Mucosa of descending colon (tissue), 3 donors: ENCODE data around the gene SOX8. TPM values are rescaled to one million over a fixed set of nuclear protein-coding genes. Genes with fewer than 3 reads are reported as not detected.
"Not testable (repeated sequence)": the region's sequence is repeated elsewhere in the genome, so short reads cannot be mapped to it uniquely, and the experiment has no call there.

ENCODE experiments used
- ATAC-seq: fragments of 200-7000 bp; cut with Tn5 transposase; one replicate; pipeline ENCODE4 v1.9.1; 2020; ENCODE audit warnings: mild to moderate bottlenecking, moderate library complexity
- DNase-seq, 3 donors: peaks; one replicate each; pipeline ENCODE4 v3.0.0-alpha.2; 2020
- H3K36me3 ChIP-seq: fragments of 200-600 bp; one replicate; pipeline ENCODE4 v1.8.0; 2021; ENCODE audit warnings: low read depth, mild to moderate bottlenecking
- H3K4me1 ChIP-seq: fragments of 200-600 bp; one replicate; pipeline ENCODE4 v1.8.0; 2021; ENCODE audit warnings: low read depth, mild to moderate bottlenecking
- H3K4me3 ChIP-seq: fragments of 200-600 bp; one replicate; pipeline ENCODE4 v1.8.0; 2021; ENCODE audit warnings: mild to moderate bottlenecking
- H3K9me3 ChIP-seq: fragments of 200-600 bp; one replicate; pipeline ENCODE4 v1.8.0; 2021; ENCODE audit warnings: mild to moderate bottlenecking
- CTCF ChIP-seq: fragments of 200-600 bp; IDR thresholded peaks from one replicate; pipeline ENCODE4 v1.8.0; 2022; ENCODE audit warnings: antibody characterized with exemption, mild to moderate bottlenecking
- intact Hi-C, 2 donors: fragments of 100-400 bp; cut with DNase I in 1 of 2; cut with micrococcal nuclease in 1 of 2; formaldehyde crosslinking; loops; one replicate each; pipeline versions ENCODE4 v1.11.0 to v1.11.1; 2022; cut with DNase I, micrococcal nuclease
- total RNA-seq, 3 donors: library from RNA; stranded (reverse); fragmentation: NEBNext Ultra II Directional in 2 of 3; extraction: Animal tissue kit (Norgen Biotek cat#: 25700) in 2 of 3; gene quantifications; one replicate each; pipeline versions ENCODE4 v1.2.1 to v1.2.4, GENCODE V29; 2021 to 2023
- donor health status: DM: no; HTN: no; CAD: no; lungs with moderate emphysema.
- donor health status: DM: no; HTN: no; CAD: no.
- donor health status: DM: no; HTN: yes; CAD: no.

The SOX8 gene
- total RNA-seq, 3 donors from 2014 or later, result 0.67 to 3.1 (median 0.75) TPM

GRCh38 chr16:951660-952301 is 29.8 kb upstream of the SOX8 start:
- TF ChIP-seq CTCF, result no peak
- no peak for ATAC-seq
- intact Hi-C loops, result no loop called here

GRCh38 chr16:952321-952720 is 29.2 kb upstream of the SOX8 start:
- Histone ChIP-seq H3K9me3 (no peaks in the 10 kb centered on the region), H3K4me3 (no peak overlapping the region), H3K36me3 (no peaks in the 10 kb centered on the region), H3K4me1 (no peaks in the 10 kb centered on the region)
- DNase-seq (no peak), ATAC-seq (no peak)
- intact Hi-C loops, result no loop called here
- no peak for TF ChIP-seq CTCF

More at GRCh38 chr16:951660-952301, 29.8 kb upstream of the SOX8 start:
- no peak for DNase-seq
- no peak overlapping the region for H3K4me3 ChIP-seq
- H3K4me1 ChIP-seq, result no peaks in the 10 kb centered on the region
- H3K9me3 ChIP-seq, result no peaks in the 10 kb centered on the region
- no peaks in the 10 kb centered on the region for H3K36me3 ChIP-seq

- ATAC-seq, H3K36me3 ChIP-seq, H3K9me3 ChIP-seq, intact Hi-C loops, H3K4me1 ChIP-seq, DNase-seq, H3K4me3 ChIP-seq: not testable (repeated sequence)
These were observed 27.8 kb upstream of the SOX8 start for GRCh38 chr16:953818-954217.

- intact Hi-C loops, DNase-seq: not testable (repeated sequence)
These were observed 25.8 kb upstream of the SOX8 start for GRCh38 chr16:955766-956165.

GRCh38 chr16:959232-960040 is 22.1 kb upstream of the SOX8 start:
- no peak for TF ChIP-seq CTCF
- Histone ChIP-seq H3K4me1 (peaks cover 5% of the 10 kb centered on the region), H3K4me3 (no peak overlapping the region), H3K36me3 (no peaks in the 10 kb centered on the region), H3K9me3 (no peaks in the 10 kb centered on the region)
- intact Hi-C loops, result no loop called here
- no peak for ATAC-seq
- no peak for DNase-seq

More at GRCh38 chr16:955766-956165, 25.8 kb upstream of the SOX8 start:
- ATAC-seq, H3K9me3 ChIP-seq, H3K4me3 ChIP-seq, H3K36me3 ChIP-seq, H3K4me1 ChIP-seq: not testable (repeated sequence)

- no peak for ATAC-seq
- intact Hi-C loops, result no loop called here
- no peaks in the 10 kb centered on the region for H3K9me3 ChIP-seq
- H3K4me1 ChIP-seq, result peaks cover 5% of the 10 kb centered on the region
- H3K4me3 ChIP-seq, result no peak overlapping the region
- DNase-seq, result peak in 1 of 3 donors; percentile 27
- TF ChIP-seq CTCF, result no peak
- no peaks in the 10 kb centered on the region for H3K36me3 ChIP-seq
These were observed 19.2 kb upstream of the SOX8 start for GRCh38 chr16:962366-962765.
